ENCODE measurements around the gene CRYBA4. TPM values are rescaled to one million over a fixed set of nuclear protein-coding genes. Genes with fewer than 3 reads are reported as not detected.

The CRYBA4 gene
- total RNA-seq, 2 donors from 2014 or later: 3.3 TPM; not detected in 1

- intact Hi-C loops (cut with DNase I): loop anchor here (10.0 kb wide), 1 partner anchor 1133 kb away; the partner anchor contains the start of gene MN1
- no peaks in the 10 kb centered on the region for H3K36me3 ChIP-seq
- H3K4me3 ChIP-seq: peak overlapping the region; percentile 66 to 69
- no peak for DNase-seq (ENCODE audit: low spot score)
- peaks cover 11% of the 10 kb centered on the region for H3K4me1 ChIP-seq (replicated peaks)
- peak overlapping the region; percentile 89 to 94 for H3K27ac ChIP-seq
- TF ChIP-seq POLR2A (IDR thresholded peaks at IDR 0.05) (no peak), POLR2AphosphoS5 (IDR thresholded peaks at IDR 0.05) (no peak)
- TF ChIP-seq, protein P1, sequence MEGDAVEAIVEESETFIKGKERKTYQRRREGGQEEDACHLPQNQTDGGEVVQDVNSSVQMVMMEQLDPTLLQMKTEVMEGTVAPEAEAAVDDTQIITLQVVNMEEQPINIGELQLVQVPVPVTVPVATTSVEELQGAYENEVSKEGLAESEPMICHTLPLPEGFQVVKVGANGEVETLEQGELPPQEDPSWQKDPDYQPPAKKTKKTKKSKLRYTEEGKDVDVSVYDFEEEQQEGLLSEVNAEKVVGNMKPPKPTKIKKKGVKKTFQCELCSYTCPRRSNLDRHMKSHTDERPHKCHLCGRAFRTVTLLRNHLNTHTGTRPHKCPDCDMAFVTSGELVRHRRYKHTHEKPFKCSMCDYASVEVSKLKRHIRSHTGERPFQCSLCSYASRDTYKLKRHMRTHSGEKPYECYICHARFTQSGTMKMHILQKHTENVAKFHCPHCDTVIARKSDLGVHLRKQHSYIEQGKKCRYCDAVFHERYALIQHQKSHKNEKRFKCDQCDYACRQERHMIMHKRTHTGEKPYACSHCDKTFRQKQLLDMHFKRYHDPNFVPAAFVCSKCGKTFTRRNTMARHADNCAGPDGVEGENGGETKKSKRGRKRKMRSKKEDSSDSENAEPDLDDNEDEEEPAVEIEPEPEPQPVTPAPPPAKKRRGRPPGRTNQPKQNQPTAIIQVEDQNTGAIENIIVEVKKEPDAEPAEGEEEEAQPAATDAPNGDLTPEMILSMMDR (IDR thresholded peaks at IDR 0.05): no peak
- no peaks in the 10 kb centered on the region for H3K27me3 ChIP-seq (replicated peaks; ENCODE audit: insufficient read depth)
- no peaks in the 10 kb centered on the region for H3K9me3 ChIP-seq
- whole genome bisulfite sequencing: 92% methylated on average over 8 of the region's 8 CpGs
Measured at GRCh38 chr22:26672060-26672471, 50.3 kb downstream of the CRYBA4 start.

DNA sequence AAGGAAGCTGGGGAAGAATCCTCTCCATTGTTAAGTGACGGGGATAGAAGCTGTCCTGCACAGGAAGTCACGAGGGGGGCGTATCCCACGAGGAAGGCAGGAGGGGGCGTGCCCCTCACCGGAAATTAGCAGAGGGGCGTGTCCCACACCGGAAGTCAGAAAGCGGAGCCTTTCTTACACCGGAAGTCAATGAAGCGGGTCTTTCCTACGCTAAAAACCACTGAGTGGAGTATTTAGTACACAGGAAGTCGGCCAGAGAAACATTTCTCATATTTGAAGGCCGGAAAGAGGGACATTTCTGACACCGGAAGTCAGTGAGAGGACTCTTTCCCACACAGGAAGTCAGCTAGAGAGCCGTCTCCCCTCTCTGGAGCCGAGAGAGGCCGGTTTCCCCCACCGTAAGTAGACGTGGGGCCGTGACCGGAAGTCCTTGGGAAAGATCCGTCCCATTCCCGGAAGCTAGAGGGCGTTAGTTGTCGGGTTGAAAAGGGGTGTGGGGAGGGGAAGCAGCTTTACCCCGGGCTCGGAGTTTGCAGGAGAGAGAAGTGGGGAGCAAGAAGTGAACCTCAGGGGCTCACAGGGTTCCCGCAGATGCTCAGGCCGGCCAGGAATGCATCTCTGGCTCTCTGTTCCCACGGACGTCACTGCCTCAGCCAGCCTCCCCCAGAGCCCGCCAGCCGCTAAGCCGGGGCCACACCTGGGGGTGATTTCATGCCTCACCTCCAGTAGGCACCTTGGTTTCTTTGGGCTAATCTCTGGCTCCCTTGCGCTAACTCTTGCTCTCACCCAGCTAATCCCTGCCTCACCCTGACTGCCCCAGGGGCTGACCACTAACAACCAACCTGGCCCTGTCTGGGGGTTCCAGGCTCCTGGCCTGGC lies 51.1 kb downstream of the CRYBA4 start:
- peak overlapping the region; percentile 89 to 94 for H3K27ac ChIP-seq
- H3K36me3 ChIP-seq: no peaks in the 10 kb centered on the region
- H3K9me3 ChIP-seq: no peaks in the 10 kb centered on the region
- peaks cover 11% of the 10 kb centered on the region for H3K4me1 ChIP-seq (replicated peaks)
- intact Hi-C loops (cut with DNase I): loop anchor here (10.0 kb wide), 1 partner anchor 1132 kb away; the partner anchor contains the start of gene MN1
- H3K4me3 ChIP-seq: peak overlapping the region; percentile 66 to 69
- H3K27me3 ChIP-seq (replicated peaks; ENCODE audit: insufficient read depth): no peaks in the 10 kb centered on the region
- TF ChIP-seq, protein P1 (IDR thresholded peaks at IDR 0.05): peak; percentile 26 to 64 (median 57)
- TF ChIP-seq POLR2AphosphoS5 (IDR thresholded peaks at IDR 0.05): peak; percentile 87
- TF ChIP-seq POLR2A (IDR thresholded peaks at IDR 0.05): no peak
- peak; percentile 88 for DNase-seq (ENCODE audit: low spot score)
- WGBS: 1% methylated on average over 36 of the region's 36 CpGs

DNA sequence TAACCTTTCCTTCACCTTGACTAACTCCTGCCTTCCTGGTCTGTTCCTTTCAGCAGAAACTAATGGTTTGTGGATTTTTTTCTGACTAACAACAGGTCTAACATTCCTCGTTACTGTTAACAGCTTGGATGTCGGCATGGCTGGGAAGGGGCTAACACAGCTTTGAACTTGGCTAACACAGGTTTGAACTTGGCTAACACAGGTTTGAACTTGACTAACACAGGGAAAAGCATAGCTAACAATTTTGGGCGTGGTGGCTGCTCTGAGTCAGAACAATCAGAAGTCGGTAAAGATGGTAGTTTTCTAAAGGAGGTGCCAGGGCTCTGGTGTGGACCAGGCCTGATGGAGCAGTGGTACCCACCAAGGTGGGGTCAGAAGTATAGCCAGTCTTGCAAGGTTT lies 51.7 kb downstream of the CRYBA4 start:
- H3K27ac ChIP-seq: peak overlapping the region; percentile 89 to 94
- intact Hi-C loops (cut with DNase I): loop anchor here (10.0 kb wide), 1 partner anchor 1131 kb away; the partner anchor contains the start of gene MN1
- H3K36me3 ChIP-seq: no peaks in the 10 kb centered on the region
- WGBS: 28% methylated on average over 4 of the region's 4 CpGs
- DNase-seq (ENCODE audit: low spot score): no peak
- no peaks in the 10 kb centered on the region for H3K9me3 ChIP-seq
- peaks cover 11% of the 10 kb centered on the region for H3K4me1 ChIP-seq (replicated peaks)
- peak overlapping the region; percentile 66 to 69 for H3K4me3 ChIP-seq
- TF ChIP-seq POLR2A (IDR thresholded peaks at IDR 0.05): no peak
- no peak for TF ChIP-seq POLR2AphosphoS5 (IDR thresholded peaks at IDR 0.05)
- TF ChIP-seq, protein P1 (IDR thresholded peaks at IDR 0.05): no peak
- no peaks in the 10 kb centered on the region for H3K27me3 ChIP-seq (replicated peaks; ENCODE audit: insufficient read depth)

DNA sequence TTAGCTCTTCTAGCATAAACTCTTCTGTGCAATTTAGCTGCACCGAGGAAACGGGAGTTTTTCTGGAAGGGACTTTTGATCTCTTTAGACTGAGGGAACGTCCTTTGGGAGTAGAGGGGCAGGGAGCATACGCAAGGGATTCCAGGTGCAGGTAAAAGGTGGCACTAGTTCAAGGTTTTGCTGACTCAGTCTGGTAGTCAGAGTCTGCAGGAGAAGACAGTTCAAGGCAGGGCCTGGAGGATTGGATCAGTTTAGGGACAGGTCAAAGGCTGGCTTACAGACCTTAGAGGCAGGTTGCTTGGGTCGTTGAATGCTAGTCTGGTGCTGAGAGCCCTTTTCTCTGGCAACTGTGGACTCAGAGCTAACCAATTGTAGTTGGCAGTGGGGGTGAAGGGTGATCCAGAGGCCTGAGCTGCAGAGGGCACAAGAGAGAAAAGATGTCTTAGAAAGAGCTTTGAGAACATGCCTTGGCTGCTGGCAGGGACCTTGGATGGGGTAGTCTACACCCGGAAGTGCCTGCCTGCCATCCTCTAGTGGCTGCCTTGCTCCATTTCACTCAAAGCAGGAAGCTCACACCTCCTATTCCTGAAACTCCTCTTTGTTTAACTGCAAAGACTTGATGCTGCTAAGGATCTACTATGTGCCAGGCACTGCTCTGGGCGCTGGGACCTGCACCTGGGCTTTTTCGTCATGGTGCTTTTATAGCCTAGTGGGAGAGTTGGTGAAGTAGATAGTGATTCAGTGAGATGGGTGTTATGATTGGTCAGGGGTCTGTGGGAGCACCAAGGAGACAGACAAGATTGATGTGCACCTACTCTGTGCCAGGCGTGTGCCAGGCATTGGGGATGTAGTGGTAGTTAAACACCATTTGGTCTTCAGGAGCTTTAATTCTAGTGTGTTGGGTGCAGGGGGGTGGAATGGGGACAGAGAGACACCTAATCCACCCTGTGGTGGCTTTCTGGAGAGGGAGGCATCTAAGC lies 52.7 kb downstream of the CRYBA4 start:
- H3K4me1 ChIP-seq (replicated peaks): peaks cover 11% of the 10 kb centered on the region
- H3K27me3 ChIP-seq (replicated peaks; ENCODE audit: insufficient read depth): no peaks in the 10 kb centered on the region
- 85% methylated on average over 9 of the region's 9 CpGs for WGBS
- no peaks in the 10 kb centered on the region for H3K36me3 ChIP-seq
- H3K4me3 ChIP-seq: no peak overlapping the region
- H3K27ac ChIP-seq: no peak overlapping the region
- no peaks in the 10 kb centered on the region for H3K9me3 ChIP-seq
- TF ChIP-seq POLR2AphosphoS5 (IDR thresholded peaks at IDR 0.05): no peak
- TF ChIP-seq, protein P1 (IDR thresholded peaks at IDR 0.05): no peak
- no peak for TF ChIP-seq POLR2A (IDR thresholded peaks at IDR 0.05)
- intact Hi-C loops (cut with DNase I): loop anchor here (10.0 kb wide), 1 partner anchor 1130 kb away; the partner anchor contains the start of gene MN1
- DNase-seq (ENCODE audit: low spot score): no peak
